Activated CD8-positive, alpha-beta memory T cell treated with anti-CD3 and anti-CD28 coated beads, Interleukin-2, amount 50 U/mL, for 1 hour (primary cell): ENCODE results near the gene BTBD2.

Experiments
- DNase-seq: peaks from one replicate; pipeline ENCODE4 v3.0.0-alpha.2; 2020; ENCODE audit errors: extremely low read depth

The BTBD2 gene

GRCh38 chr19:1959928-1960589 is 55.5 kb downstream of the BTBD2 start:
- DNase-seq: no peak

GRCh38 chr19:1957562-1958248 is 57.8 kb downstream of the BTBD2 start:
- DNase-seq: no peak

- DNase-seq: no peak
Measured at GRCh38 chr19:1956868-1957492, 58.5 kb downstream of the BTBD2 start.

DNA sequence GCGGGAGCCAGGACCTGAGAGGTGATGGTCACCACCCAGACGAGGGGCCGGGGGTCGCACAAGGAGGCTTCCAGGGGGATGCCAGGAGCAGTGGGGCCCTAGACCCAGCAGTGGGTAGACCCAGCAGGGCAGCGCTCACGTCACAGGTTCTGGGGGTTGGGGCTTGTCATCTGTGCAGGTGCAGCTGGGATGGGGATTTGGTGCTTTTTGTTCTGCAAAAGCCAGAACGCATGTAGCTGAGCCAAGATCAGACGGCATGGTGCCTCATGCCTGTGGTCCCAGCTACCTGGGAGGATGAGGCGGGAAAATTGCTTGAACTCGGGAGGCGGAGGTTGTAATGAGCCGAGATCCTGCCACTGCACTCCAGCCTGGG is 59.4 kb downstream of the BTBD2 start:
- no peak for DNase-seq

GRCh38 chr19:1955171-1956121 is 60.1 kb downstream of the BTBD2 start:
- DNase-seq: no peak

GRCh38 chr19:1954532-1954933 is 61.0 kb downstream of the BTBD2 start:
- no peak for DNase-seq

DNA sequence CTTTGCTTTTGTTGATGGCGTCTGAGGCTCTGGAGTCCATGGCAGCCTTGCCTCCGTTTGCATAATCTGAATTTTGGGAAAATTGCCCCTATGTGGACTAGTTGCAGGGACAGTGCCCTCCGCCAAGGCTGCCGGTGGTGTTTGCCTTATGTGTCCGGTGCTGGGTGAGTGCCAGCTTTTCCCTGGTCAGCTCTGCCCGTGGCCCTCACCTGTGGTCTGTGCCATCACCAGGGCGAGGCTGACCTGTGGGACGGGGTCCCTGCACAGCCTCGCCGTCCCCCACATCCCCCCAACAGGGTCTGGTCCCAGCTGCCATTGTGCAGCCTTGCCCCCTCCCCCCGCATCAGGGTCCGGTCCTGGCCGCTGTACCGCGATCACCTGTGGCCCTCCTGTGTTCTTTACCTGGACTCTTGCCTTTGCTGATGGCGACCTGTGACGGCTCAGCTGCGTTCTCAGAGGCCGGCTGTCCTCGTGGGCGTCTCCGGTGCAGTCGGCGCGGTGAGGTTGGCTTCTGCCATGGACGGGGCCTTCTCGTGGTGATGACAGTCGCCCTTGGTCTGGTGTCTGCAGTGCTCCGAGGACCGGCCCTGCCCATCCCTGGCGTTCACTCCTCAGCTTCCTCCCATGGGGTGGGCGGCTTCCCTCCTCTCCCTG is 61.9 kb downstream of the BTBD2 start:
- DNase-seq: no peak

GRCh38 chr19:1953037-1953436 is 62.5 kb downstream of the BTBD2 start:
- DNase-seq: no peak

- DNase-seq: no peak
Measured at GRCh38 chr19:1952635-1953034, 62.9 kb downstream of the BTBD2 start.

- no peak for DNase-seq
Measured at GRCh38 chr19:1950640-1951039, 64.9 kb downstream of the BTBD2 start.

DNA sequence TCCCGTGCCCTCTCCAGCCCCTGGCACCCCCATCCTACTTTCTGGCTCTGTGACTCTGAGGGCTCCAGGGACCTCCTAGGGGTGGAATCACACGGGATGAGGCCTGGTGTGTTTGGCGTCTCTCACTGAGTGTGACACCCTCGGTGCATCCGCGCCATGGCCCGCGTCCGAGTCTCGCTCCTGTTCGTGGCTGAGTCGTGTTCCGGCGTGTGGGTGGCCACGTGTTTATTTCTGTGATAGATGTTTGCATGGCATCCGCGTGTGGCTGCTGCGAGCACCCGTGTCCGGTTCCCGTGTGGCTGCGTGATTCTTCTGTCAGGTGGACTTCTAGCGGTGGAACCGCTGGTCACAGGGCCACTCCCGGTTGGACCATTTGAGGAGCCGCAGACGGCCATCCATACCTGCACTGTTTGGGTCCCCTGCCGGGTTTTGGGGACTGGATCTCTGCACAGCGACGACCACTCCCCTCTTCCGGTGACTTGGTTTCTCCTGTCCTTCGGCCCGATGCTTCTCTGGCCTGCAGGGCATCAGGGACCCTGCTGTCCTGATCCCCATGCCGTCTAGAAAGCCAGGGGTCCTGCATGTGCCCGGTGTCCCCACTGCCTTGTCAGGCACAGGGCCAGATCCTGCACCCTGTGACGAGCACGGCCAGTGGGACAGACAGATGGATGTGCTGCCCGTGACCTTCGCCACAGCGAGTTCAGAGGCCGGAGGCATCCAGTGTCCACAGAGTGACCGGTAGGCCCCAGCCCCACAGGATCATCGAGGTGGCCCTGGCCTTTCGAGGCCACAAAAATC is 66.0 kb downstream of the BTBD2 start:
- DNase-seq: no peak

DNA sequence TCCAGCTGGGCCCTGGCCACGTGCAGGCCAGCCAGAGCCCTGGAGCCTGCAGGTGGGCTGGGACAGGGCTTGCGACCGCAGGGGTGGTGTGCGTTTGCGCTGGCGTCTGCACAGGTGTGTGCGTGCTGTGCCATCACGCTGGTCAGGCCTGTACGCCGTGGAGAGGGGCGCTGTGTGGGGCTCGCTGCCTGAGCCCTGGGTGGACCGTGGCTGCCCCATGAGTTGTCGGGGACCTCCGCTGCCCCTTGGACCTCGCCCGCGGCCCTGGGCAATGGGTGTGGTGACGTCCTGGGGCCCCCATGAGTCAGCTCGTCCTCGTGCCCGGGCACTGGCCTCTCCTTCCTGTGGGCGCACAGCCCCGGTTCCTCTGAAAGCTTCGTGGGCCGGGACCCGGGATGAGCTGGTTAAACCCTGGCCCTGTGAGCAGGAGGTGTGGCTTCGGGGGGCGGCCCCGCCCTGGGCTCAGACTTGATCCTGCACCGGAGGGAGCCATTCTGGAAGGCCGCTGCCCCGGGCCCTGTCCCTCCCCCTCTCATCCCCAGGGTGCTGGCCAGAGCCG is 67.8 kb downstream of the BTBD2 start:
- DNase-seq: no peak

DNA sequence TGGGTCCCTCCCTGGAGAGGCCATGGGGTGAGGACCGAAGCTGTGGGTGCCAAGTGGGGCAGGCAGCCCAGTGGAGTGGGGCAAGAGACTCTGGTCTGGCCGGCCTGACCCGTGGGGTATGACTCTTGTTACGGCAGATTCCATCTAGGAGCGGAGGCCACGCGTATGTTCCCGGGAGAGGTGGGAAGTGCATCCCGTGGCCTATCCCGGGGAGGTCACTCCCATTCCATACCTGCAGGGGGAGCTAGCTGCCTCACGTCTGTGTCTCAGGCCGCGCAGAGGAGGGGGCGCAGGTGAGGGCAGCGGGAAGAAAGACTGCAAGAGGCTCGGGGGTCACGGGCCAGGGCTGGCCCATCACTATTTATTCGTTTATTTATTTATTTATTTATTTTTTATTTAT is 69.6 kb downstream of the BTBD2 start:
- DNase-seq: no peak

GRCh38 chr19:1944916-1945561 is 70.5 kb downstream of the BTBD2 start:
- DNase-seq: no peak

DNA sequence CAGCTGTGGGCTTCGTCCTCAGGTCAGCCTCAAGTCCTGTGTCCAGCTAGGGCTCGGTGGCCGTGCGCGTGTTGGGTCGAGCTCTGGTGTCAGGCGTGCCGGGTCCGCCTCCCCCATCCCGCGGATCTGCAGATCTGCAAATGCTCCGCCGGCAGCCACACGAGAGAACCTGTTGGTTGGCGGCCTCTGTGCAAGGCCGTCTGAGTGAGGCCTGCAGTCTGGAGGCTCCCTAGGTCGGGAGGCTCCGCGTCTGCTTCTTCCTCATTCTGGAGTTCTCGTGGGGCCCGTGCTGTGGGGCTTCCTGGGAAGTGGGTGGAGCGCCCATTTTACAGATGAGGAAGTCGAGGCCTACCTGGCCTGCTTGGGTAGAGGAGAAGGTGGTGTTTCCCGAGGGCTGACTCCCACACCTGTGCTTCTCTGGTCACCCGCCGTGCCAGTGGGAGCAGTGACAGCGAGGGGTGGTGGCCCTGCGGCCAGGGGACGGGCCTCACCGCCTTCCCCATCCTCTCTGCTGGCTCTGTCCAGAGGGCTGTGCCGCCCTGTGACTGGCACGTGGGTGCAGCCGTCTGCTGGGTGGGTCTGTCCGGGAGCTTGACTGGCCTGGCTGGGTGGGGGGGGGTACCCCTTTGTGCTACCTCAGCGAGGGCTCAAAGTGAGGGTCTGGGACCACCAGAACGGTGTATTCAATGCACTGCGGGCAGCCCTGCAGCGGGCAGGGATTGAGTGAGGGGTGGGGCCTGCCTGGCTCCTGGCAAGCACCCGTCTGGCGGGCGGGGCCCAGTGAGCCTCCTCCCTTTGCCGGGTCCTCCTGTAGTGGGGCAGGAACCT is 71.2 kb downstream of the BTBD2 start:
- DNase-seq: no peak

DNA sequence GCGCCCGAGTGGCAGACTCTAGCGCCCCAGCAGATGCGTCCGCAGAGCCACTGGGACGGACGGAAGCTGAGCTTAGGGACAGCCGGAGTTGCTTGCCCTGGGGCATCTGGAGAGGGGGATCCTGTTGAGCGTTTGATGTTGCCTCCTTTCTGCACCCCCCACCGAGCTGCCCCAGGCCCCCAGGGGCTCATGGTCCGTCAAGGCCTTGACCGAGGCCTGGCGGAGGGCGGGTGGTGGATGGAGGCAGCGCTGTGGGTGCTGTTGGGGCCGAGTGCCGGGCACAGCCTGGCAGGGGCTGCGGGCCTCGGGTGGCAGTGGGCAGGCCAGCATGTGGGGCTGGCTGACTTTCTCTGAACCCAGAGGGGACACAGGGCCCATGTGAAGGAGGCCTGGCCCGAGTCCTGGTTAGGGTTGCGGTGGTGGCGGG is 71.8 kb downstream of the BTBD2 start:
- DNase-seq: no peak

GRCh38 chr19:1942934-1943555 is 72.5 kb downstream of the BTBD2 start:
- DNase-seq: no peak

DNA sequence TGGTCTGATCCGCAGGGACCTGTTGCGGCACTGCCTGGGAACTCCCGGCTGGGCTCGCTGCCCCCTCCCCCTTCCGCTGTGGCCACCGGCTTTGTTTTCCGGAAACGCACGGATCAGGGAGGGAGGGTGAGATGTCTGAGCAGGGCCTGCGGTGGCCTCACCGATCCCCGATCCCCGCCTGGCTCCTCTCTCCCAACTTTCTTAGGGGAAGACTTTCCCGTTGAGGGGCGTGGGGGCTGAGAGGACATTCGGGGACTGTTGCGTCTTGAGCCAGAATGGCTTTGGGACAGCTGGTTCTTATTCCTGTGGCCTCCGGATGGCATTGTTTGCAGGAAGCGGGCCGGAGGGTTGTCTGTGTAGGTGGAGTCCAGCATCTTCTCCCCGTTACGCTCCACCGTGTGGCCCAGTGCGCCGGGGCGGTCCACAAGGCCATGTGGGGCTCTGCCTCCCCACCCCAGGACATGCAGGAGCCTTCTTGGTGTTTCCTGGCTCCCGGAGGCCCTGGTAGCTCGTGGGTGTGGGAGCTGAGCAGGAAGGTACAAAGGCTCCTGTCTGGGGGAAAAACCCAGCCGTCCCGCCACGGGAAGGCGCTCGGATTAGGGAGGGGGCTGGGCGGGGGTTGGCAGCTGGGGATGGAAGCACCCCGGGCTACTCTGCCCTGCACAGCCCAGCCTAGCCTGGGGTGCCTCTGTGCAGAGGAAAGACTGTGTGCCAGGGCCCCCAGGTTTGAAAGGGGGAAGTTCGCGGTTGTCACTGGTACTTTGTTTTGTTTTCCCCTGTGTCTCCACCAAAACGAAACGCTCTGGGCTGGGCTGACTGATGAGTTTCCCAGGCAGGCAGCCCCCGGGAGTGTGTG is 73.2 kb downstream of the BTBD2 start:
- DNase-seq: peak; percentile 71
